CD4-positive, alpha-beta T cell treated with Interleukin-12 subunit alpha and Interleukin-12 subunit beta, for 1 hour (primary cell): ENCODE measurements around the gene WTAP.
"Not testable (repeated sequence)": the region's sequence is repeated elsewhere in the genome, so short reads cannot be mapped to it uniquely, and the experiment has no call there.

Experiments
- DNase-seq: peaks from one replicate; pipeline ENCODE4 v3.0.0-alpha.2; 2020

WTAP gene

DNA sequence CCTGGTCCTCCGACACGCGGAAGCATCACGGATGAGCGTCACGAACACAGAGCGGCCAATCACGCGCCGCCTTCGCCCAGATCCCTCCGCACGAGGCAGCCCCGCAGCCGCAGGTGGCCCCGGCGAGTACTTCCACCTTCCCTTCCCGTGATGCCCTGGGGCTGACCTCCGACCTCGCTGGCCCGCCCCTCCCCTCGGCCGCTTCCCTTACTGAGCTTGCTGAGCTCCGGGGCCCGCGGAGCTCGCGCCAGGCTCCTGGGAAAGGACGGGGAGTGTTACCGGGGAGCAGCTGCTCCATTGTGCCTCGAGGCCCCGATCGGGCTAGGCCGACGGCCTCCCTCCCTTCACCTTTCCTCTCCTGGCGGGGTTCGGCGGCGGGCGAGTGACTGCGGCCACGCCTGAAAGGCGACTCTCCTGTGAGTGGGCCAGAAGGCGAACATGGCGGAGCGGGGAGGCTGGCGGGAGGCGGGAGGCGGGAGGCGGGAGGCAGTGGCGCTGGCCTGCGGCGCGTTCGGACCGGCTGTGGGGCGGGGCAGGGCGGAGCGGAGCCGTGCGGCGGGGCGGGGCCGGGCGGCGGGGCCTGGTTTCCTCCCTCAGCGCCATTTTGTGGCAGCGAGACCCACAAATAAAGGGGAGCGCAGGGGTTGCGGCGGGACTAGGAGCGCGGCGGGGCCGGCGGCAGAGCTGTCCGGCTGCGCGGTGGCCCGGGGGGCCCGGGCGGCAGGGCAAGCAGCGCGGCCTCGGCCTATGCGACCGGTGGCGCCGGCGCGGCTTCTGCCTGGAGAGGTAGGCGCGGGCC lies at the start of gene WTAP:
TSS of gene WTAP (plus strand) at position 589 of the 799 bp plus-strand sequence. CDS start 8,760 bp downstream, outside the sequence.
- DNase-seq: peak; percentile 98

GRCh38 chr6:159677506-159678165 lies 49.7 kb upstream of the WTAP start:
- no peak for DNase-seq

- DNase-seq: no peak
Measured at GRCh38 chr6:159678574-159678973, 48.7 kb upstream of the WTAP start.

DNA sequence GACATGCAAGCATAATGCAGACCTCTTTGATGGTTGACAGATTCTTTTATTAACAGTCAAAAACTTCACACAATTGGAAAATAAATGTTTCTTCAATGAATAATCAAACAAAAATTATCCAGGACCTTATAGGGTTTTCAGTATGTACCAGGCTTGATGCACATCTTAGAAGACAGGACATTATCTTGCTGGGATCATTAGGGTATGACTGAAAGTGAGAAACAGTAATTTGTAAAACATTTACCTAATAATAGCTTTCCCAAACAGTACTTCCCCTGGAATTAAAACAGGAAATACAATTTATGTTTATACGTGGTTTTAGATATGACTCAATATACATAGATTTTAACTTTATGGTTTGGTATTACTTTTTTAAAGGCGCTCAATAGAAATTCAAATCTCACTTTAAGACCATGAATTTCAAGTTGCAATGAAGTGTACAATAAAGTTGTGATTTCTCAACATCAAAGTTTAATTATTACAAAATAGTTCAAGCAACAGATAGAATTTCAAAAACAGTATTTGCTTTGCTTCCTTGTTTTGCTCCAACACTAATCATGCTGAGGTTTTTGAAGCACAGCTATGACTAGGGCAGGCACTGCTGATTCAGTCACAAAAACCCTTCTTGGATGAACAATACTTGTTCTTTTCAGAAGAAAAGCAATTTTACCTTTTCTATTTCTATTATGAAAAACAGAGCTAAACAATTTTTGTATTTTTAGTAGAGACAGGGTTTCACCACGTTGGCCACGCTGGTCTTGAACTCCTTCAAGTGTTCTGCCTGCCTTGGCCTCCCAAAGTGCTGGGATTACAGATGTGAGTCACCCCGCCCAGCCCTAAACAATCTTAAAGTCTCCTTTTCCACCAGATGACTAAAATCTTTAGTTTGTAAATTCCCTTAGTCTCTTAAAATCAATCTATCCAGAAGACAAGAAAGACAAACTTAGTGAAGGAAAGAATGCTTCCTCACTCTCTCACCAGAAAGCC lies 47.9 kb upstream of the WTAP start:
- DNase-seq: no peak

DNA sequence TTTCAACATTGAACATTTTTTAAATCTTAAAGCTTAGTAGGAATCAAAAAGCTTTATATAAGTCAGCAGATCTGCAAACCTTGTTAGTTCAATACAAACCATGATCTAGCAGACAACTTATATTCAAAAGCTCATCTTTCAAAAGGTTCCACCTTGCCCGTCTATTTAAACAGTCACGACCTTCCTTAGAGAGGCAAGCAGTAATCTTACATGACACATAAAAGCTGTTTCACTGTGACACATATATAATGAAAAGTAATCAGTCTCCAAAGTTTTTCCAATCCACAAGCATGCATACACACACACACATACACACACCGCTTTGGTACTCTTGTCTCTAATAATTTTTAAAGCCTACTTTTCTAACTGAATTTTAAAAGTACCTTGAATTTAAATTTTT lies 47.2 kb upstream of the WTAP start:
- no peak for DNase-seq

DNA sequence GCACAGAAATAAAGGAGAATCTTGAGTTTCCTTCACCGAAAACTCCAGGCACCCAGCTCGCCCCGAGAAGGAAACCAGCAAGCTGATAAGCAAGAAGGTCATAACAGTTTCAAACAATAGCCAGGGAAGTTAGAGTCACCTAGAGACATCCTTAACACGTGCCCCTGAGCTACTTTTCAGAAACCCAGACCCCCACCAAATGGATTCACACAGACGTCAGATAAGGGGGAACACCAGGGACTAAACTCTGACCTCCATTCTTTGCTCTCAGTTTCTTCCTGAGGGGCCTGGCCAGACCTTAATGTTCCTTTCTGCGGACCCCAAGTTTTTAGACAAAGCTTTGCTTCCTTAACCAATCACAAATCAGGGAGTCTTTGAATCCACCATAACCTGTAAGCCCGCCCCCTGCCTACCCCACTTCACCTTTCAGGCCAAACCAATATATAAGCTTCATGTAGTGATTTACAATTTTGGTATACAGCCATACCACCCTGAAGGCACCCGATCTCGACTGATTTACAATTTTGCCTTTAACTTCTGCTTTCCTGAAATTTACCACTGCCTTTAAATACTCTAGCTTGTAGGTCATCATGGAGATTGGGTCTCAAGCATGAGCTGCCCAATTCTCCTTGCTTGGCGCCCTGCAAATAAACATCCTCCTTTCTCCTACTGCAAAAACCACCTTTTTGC lies 46.0 kb upstream of the WTAP start:
- DNase-seq: no peak

GRCh38 chr6:159682295-159682694 lies 45.0 kb upstream of the WTAP start:
- DNase-seq: no peak

- no peak for DNase-seq
Measured at GRCh38 chr6:159682810-159683209, 44.5 kb upstream of the WTAP start.

DNA sequence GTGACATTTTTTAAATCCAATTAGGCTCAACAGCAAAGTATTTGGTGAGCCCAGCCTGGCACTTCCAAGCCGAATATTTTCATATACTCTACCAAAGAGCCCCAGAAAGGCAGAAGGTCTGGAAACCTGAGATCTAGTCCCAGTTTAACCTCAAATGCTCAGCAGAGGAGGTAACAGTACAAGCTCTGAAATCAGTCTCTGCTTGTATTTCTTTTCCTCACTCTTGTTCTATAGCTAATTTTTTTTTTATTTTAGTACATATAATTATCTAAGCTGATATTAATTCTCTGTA lies 43.3 kb upstream of the WTAP start:
- no peak for DNase-seq

DNA sequence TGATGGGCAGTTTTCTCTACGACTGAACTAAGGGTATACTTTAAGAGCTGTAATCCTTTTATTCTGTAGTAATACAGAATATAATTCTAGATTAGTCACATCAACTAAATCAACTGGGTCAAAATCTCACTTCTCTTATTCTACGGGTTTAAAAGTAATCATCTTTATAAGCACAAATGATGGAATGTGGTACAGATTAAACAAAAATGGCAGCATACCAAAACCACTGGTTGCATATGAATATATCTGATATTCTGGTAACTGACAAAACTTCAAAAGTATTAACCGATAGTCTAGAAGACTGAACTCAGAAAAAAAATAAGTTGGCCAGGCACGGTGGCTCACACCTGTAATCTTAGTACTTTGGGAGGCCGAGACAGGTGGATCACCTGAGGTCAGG lies 41.3 kb upstream of the WTAP start:
- DNase-seq: no peak

DNA sequence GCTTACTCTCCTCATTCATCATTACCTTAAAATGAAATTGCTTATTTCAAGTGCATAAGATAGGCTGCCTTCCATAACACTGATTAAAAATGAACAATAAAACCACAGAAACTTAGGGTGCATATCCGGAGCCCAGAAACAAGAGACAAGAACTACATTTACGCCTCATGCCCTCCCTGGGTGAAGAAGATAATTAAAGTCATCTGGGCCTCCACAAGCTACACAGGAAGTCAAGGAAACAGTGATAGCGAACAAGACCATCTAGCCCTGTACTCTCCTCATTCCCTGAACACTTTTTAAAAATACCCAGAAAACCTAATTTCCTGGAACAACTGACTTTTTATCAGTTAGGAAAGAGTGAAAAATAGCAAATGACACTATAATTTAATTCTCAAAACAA lies 40.6 kb upstream of the WTAP start:
- no peak for DNase-seq

DNA sequence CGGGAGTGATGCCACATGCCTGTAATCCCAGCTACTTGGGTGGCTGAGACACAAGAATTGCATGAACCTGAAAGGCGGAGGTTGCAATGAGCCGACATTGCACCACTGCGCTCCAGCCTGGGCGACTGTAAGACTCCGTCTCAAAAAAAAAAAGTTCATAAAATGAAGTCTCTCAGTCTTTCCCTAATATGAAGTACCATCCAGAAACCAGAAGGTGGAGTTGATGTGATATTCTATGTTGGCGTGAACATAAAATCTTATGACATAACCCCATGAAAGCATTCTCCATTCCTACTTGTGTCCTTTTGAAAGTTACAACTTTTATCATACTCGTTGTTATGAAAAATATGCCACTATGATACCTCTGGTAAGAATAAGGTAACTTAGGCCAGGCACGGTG lies 40.0 kb upstream of the WTAP start:
- DNase-seq: no peak

DNA sequence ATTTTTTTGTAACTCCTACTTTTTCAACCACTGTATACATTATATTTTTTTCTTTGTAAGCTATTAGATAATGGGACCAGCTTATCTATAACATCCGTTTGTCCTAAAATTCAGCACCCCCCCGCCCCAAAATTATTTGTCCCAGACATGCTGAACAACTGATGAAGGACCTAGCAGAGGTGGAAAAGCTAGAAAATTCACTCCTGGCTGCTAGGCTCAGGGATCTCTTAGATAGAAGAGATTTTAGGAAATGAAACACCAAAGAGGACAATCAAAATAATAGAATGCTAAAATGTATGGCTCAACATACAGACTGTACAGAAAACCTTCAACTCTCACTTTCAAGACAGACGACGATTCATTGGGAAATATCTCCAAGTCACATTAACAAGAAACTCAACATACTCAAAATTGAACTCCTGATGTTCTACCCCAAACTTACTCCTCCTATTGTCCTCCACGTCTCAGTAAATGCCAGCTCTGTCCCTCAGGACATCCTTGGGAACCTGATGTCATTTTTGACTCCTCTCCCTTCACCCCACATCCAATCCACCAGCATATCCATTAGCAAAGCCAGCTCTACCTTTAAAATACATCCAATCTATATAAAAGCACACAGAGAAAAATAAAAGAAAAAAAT lies 38.9 kb upstream of the WTAP start:
- no peak for DNase-seq

DNA sequence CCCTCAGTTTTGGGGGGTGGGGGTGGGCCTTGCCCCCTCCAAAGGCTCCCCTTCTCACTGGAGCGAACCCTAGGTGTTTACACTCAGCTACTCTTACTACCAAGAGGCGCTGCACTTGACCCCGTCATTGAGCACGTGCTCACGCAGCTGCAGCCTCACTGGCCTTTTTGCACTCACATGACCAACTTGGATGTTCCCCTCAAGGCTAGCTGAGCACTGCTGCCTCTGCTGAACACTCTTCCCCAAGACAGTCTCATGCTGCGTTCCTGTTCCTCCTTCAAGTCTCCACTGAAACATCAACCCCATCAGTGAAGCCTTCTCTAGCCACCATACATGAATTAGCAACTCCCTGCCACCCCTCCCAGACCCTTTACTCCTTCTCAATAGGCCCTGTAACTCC lies 38.3 kb upstream of the WTAP start:
- DNase-seq: no peak

DNA sequence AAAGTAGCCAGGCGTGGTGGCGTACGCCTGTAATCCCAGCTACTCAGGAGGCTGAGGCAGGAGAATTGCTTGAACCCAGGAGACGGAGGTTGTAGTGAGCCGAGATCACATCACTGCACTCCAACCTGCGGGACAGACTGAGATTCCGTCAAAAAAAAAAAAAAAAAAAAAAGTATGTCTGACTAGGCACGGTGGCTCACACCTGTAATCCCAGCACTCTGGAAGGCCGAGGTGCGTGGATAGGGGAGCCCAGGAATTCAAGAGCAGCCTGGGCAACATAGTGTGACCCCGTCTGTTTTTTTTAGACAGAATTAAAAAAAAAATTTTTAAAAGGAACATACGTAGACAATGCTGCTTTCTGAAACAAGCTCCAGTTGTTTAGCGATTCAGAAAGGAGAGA lies 37.2 kb upstream of the WTAP start:
- not testable (repeated sequence) for DNase-seq

GRCh38 chr6:159691133-159691962 lies 36.0 kb upstream of the WTAP start:
- peak; percentile 69 for DNase-seq

- no peak for DNase-seq
Measured at GRCh38 chr6:159691963-159692287, 35.4 kb upstream of the WTAP start.

- peak; percentile 56 for DNase-seq
Measured at GRCh38 chr6:159692303-159693127, 34.8 kb upstream of the WTAP start.

DNA sequence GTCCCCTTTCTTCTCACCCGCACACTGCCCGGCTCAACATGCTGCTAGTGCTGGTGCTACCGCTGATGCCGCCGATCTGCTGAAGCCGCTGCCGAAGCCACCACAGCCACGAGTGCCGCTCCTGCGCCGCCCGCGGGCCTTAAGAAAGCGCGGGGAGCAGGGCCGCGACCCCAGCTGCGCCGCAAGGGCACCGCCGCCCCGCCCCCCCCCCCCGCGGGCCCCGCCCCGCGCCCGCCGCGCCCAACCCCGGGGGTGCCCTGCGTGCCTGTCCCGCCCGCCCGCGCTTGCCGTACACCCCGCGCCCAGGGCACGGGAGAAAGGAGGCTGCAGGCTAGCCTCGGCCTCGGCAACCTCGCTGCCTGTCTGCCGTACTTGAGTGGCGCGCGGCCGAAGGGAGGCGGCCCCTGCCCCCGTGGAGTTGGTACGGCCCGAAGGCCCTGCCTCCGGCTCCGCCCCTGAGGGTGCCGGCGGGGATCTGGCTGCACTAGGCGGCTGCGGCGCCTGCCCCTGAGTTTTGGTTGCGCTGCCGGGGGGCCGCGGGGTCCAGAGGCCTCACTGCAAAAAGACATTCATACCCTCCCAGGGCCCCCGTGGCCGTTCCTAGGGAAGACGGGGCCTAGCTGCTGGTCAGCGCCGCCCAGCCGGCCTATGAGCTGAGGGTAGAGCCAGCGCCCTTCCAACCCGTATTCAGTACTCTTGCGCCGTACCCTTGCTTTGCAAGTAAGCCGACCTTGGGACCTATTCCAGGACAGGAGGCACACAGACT lies 34.0 kb upstream of the WTAP start, which contains the start of gene SOD2:
TSS of gene SOD2 (minus strand) at position 114 of the 766 bp plus-strand sequence. CDS start at position 40, 74 bp downstream.
- peak; percentile 88 for DNase-seq
